H4 (cell line): Measurements from ENCODE around the gene ZNF428. TPM values are rescaled to one million over a fixed set of nuclear protein-coding genes. Genes with fewer than 3 reads are reported as not detected.
"Not testable (repeated sequence)": the region's sequence is repeated elsewhere in the genome, so short reads cannot be mapped to it uniquely, and the experiment has no call there.

Experiments used
- DNase-seq: peaks from one replicate; pipeline ENCODE4 v3.0.0-alpha.2; 2015; ENCODE audit warnings: low spot score
- total RNA-seq: library from RNA; depleted of rRNA; stranded (reverse); fragments of >200 nt; shearing (Covaris generic); gene quantifications from 2 replicates; pipeline ENCODE4 v1.2.3, GENCODE V29; 2014; rRNA removed

The ZNF428 gene
- 20.4 and 34.2 TPM in 2 replicates for total RNA-seq

GRCh38 chr19:43619262-43620060, at the start of gene ZNF428:
ZNF428 (minus strand) TSS chr19:43619629; CDS start chr19:43614304, 5,325 bp downstream.
- DNase-seq, result peak; percentile 84

GRCh38 chr19:43668406-43669109, 49.1 kb upstream of the ZNF428 start:
- peak; percentile 96 for DNase-seq

- no peak for DNase-seq
These were observed 48.5 kb upstream of the ZNF428 start for GRCh38 chr19:43667876-43668405.

- DNase-seq, result no peak
These were observed 47.9 kb upstream of the ZNF428 start for GRCh38 chr19:43667126-43667875.

GRCh38 chr19:43664018-43664417, 44.6 kb upstream of the ZNF428 start:
- DNase-seq, result no peak

- no peak for DNase-seq
These were observed 43.1 kb upstream of the ZNF428 start for GRCh38 chr19:43662487-43662886.

- DNase-seq, result no peak
These were observed 41.5 kb upstream of the ZNF428 start for GRCh38 chr19:43660971-43661360.

- no peak for DNase-seq
These were observed 41.0 kb upstream of the ZNF428 start for GRCh38 chr19:43660301-43660970.

- DNase-seq, result no peak
These were observed 39.1 kb upstream of the ZNF428 start for GRCh38 chr19:43658494-43658893.

- no peak for DNase-seq
These were observed 38.6 kb upstream of the ZNF428 start for GRCh38 chr19:43658001-43658400.

GRCh38 chr19:43656436-43656835, 37.0 kb upstream of the ZNF428 start:
- no peak for DNase-seq

GRCh38 chr19:43652546-43652874, 33.1 kb upstream of the ZNF428 start:
- no peak for DNase-seq

GRCh38 chr19:43651758-43652545, 32.5 kb upstream of the ZNF428 start:
- DNase-seq, result peak; percentile 66

- not testable (repeated sequence) for DNase-seq
These were observed 30.8 kb upstream of the ZNF428 start for GRCh38 chr19:43650276-43650675.

GRCh38 chr19:43649514-43649913, 30.1 kb upstream of the ZNF428 start:
- DNase-seq, result no peak

GRCh38 chr19:43648633-43649032, 29.2 kb upstream of the ZNF428 start:
- no peak for DNase-seq

- no peak for DNase-seq
These were observed 24.8 kb upstream of the ZNF428 start for GRCh38 chr19:43644181-43644580.

- no peak for DNase-seq
These were observed 23.9 kb upstream of the ZNF428 start for GRCh38 chr19:43643326-43643725.

- no peak for DNase-seq
These were observed 23.1 kb upstream of the ZNF428 start for GRCh38 chr19:43642531-43642930.

- DNase-seq, result no peak
These were observed 21.9 kb upstream of the ZNF428 start for GRCh38 chr19:43641333-43641732.

- DNase-seq, result no peak
These were observed 21.0 kb upstream of the ZNF428 start for GRCh38 chr19:43640424-43640757.
